H1 (cell line): ENCODE measurements around the gene VEGFC.

Experiments used
- CBX5 ChIP-seq: fragments of 300-800, 300-1000 bp; sonication (generic); IDR thresholded peaks from 2 replicates; pipeline ENCODE4 v1.7.1; 2016; ENCODE audit warnings: antibody characterized with exemption, low read length, low read depth
- CBX8 ChIP-seq: fragments of 300-800, 300-1000 bp; sonication (generic); IDR thresholded peaks from 2 replicates; pipeline ENCODE4 v1.7.1; 2016; ENCODE audit warnings: low read depth, low read length, borderline replicate concordance
- CEBPB ChIP-seq: IDR thresholded peaks from 2 replicates; pipeline ENCODE4 v1.6.1; 2012; ENCODE audit warnings: low read depth, low read length
- CTCF ChIP-seq, 3 experiments: IDR thresholded peaks; 1 replicate in 2 of 3; 2 replicates in 1 of 3; pipeline versions ENCODE4 v1.5.1 to v1.6.1; 2011; ENCODE audit warnings: low read length in 3 of 3, mild to moderate bottlenecking in 3 of 3, inconsistent platforms in 2 of 3, low read depth in 1 of 3, moderate library complexity in 1 of 3; ENCODE audit not compliant: insufficient read depth in 1 of 3; ENCODE audit errors: control extremely low read depth in 1 of 3
- EGR1 ChIP-seq: IDR thresholded peaks from 2 replicates; pipeline ENCODE4 v1.6.1; 2011; ENCODE audit warnings: low read depth, low read length, borderline replicate concordance
- JUN ChIP-seq: IDR thresholded peaks from 2 replicates; pipeline ENCODE4 v1.6.1; 2011; ENCODE audit warnings: low read depth, mild to moderate bottlenecking, improper control_type of control experiment, low read length
- KDM5A ChIP-seq: fragments of 200-600 bp; IDR thresholded peaks from 2 replicates; pipeline ENCODE4 v1.7.1; 2012; ENCODE audit warnings: mild to moderate bottlenecking, low read length, inconsistent platforms, mixed read lengths
- MAX ChIP-seq: IDR thresholded peaks from 2 replicates; pipeline ENCODE4 v1.6.1; 2012; ENCODE audit warnings: inconsistent platforms
- NRF1 ChIP-seq: IDR thresholded peaks from 2 replicates; pipeline ENCODE4 v1.6.1; 2011; ENCODE audit warnings: mild to moderate bottlenecking, low read depth, low read length, improper control_type of control experiment
- POLR2A ChIP-seq, 2 experiments: IDR thresholded peaks; 1 replicate in 1 of 2; 2 replicates in 1 of 2; pipeline ENCODE4 v1.6.1; 2011; ENCODE audit warnings: low read depth in 2 of 2, low read length in 2 of 2, mild to moderate bottlenecking in 2 of 2; ENCODE audit errors: control extremely low read depth in 1 of 2

GRCh38 chr4:176752191-176752749 is 40.5 kb downstream of the VEGFC start:
- TF ChIP-seq NRF1 (no peak), CBX5 (no peak), CBX8 (no peak), POLR2A (IDR thresholded peaks at IDR 0.05; ENCODE audit: control extremely low read depth in 1 of 2, low read depth in 2 of 2, low read length in 2 of 2) (no peak), JUN (no peak), MAX (no peak), KDM5A (no peak), CTCF (IDR thresholded peaks at IDR 0.05; ENCODE audit: control extremely low read depth in 1 of 3, insufficient read depth in 1 of 3, low read depth in 1 of 3, low read length in 3 of 3) (no peak), CEBPB (no peak), EGR1 (no peak)
